ENCODE results near the gene TSN. TPM values are rescaled to one million over a fixed set of nuclear protein-coding genes. Genes with fewer than 3 reads are reported as not detected.
"Not testable (repeated sequence)": the region's sequence is repeated elsewhere in the genome, so short reads cannot be mapped to it uniquely, and the experiment has no call there.

Gene TSN
- polyA plus RNA-seq, 1 of the 3 experiments (the other 2 are of a cell fraction), result 26.1 TPM

DNA sequence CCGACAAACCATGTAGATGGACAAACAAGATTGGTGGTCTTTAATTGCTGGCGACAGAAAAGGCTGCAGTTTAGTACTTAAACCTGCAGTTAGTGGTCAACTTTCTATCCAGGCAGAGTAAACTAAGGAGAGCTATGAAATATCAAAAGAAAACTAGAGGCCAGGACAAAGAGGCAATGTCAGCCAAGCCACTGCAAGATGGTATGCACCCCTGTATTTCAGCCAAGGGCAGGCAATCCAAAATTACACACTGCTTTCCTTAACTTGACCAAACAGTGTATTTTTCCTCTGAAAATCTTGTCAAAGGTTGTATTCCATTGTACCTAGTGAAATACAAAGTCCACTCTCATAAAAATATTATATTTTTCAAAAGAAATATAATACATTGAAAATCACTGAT, 28.1 kb upstream of the TSN start:
- Histone ChIP-seq H3K4me1 (ENCODE audit: control insufficient read depth in 1 of 2, insufficient read depth in 2 of 2, low read depth in 1 of 2, low read length in 1 of 2) (no peaks in the 10 kb centered on the region), H3K9ac (no peak overlapping the region), H3K79me2 (ENCODE audit: insufficient read depth) (peaks cover 6% of the 10 kb centered on the region), H3K9me2 (no peaks in the 10 kb centered on the region), H3K27ac (ENCODE audit: low read depth in 2 of 2, low read length in 1 of 2) (no peak overlapping the region), H3K27me3 (ENCODE audit: insufficient read depth) (no peaks in the 10 kb centered on the region), H3K4me2 (no peak overlapping the region), H3K9me3 (no peaks in the 10 kb centered on the region), H4K20me1 (ENCODE audit: insufficient read depth) (no peaks in the 10 kb centered on the region), H3K4me3 (ENCODE audit: low read depth in 2 of 2, low read length in 1 of 2) (no peak overlapping the region), H3F3A (replicated peaks; ENCODE audit: insufficient read depth) (peaks cover 34% of the 10 kb centered on the region), H3K36me3 (replicated peaks in 1 of 2; ENCODE audit: control insufficient read depth in 1 of 2, insufficient read depth in 2 of 2, low read length in 1 of 2) (peaks cover 40 to 60% of the 10 kb centered on the region in 2 experiments), H2AFZ (ENCODE audit: low read depth) (no peak overlapping the region)
- no peak for TF ChIP-seq MXI1 (IDR thresholded peaks at IDR 0.05; ENCODE audit: low read depth, low read length)
- no peak for TF ChIP-seq TCF12 (IDR thresholded peaks at IDR 0.05)
- no peak for TF ChIP-seq RCOR1 (IDR thresholded peaks at IDR 0.05; ENCODE audit: low read length)
- WGBS (ENCODE audit: low lambda C conversion rate), result 96% methylated on average over 2 of the region's 2 CpGs
- DNase-seq, result no peak
- ChIA-PET CTCF (interaction anchor here (1.7 kb wide), 1 partner anchor 197 kb away, joined by 5 read pairs; the partner anchor contains the start of gene RNU4ATAC), POLR2A (no interaction called here)

DNA sequence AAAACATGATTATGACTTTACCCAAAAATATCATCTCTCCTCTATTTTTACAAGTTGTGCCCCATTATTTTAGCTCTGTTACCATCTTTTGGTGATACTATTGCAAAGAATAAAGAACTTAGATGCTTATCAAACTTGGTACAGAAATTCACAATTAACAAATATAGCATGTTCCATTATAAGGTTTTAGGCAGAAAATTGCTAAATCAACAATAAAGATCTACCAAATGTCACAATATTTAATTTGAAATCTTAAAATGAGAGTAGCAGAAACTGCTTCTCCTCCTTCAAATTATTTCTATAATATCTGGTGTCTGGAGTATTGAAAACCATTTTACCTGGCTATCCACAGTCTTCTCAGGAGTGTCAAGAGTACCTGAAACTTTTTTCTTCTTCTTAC, 27.5 kb upstream of the TSN start:
- Histone ChIP-seq H3K4me1 (ENCODE audit: control insufficient read depth in 1 of 2, insufficient read depth in 2 of 2, low read depth in 1 of 2, low read length in 1 of 2) (no peaks in the 10 kb centered on the region), H3K36me3 (replicated peaks in 1 of 2; ENCODE audit: control insufficient read depth in 1 of 2, insufficient read depth in 2 of 2, low read length in 1 of 2) (peaks cover 41 to 66% of the 10 kb centered on the region in 2 experiments), H2AFZ (ENCODE audit: low read depth) (no peak overlapping the region), H3K27ac (ENCODE audit: low read depth in 2 of 2, low read length in 1 of 2) (no peak overlapping the region), H3K9me2 (no peaks in the 10 kb centered on the region), H3K79me2 (ENCODE audit: insufficient read depth) (peaks cover 12% of the 10 kb centered on the region), H3K4me3 (ENCODE audit: low read depth in 2 of 2, low read length in 1 of 2) (no peak overlapping the region), H3F3A (replicated peaks; ENCODE audit: insufficient read depth) (peaks cover 28% of the 10 kb centered on the region), H3K9me3 (no peaks in the 10 kb centered on the region), H4K20me1 (ENCODE audit: insufficient read depth) (no peaks in the 10 kb centered on the region), H3K9ac (no peak overlapping the region), H3K4me2 (no peak overlapping the region), H3K27me3 (ENCODE audit: insufficient read depth) (no peaks in the 10 kb centered on the region)
- DNase-seq, result no peak
- no peak for TF ChIP-seq ELF1 (IDR thresholded peaks at IDR 0.05)
- ChIA-PET POLR2A (no interaction called here), CTCF (interaction anchor here (1.7 kb wide), 1 partner anchor 197 kb away, joined by 5 read pairs; the partner anchor contains the start of gene RNU4ATAC)

DNA sequence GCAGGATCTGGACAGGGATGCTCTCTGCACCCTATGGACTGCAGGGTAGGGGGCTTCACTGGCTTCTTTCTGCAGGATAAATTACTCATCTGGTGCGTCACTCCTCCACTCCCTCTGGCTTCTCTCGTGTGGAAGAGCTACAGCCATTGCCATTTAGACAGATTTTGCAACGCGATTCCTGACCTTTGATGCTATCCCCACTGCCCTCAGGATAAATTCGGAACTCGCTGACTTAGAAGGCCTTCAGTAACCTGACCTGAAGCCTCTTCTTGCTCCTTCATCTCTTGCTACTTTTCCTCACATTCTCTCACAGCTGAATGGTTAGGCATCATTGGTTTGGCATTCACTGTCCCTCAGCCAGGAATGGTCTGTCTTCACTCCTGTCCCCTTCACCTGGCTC, 24.1 kb upstream of the TSN start:
- ChIA-PET POLR2A (no interaction called here), CTCF (interaction anchor here (0.8 to 1.9 kb wide), 3 partner anchors 13 to 329 kb away, joined by 3 to 5 read pairs (median 3); no protein-coding TSS in a partner anchor)
- H3K9ac ChIP-seq, result no peak overlapping the region
- no peak overlapping the region for H3K27ac ChIP-seq (ENCODE audit: low read depth in 2 of 2, low read length in 1 of 2)
- no peak overlapping the region for H3K4me3 ChIP-seq (ENCODE audit: low read depth in 2 of 2, low read length in 1 of 2)
- no peak for DNase-seq
- peaks cover 5 to 6% of the 10 kb centered on the region in 2 experiments; a peak in 1 of 4 replicates for H3K4me1 ChIP-seq (ENCODE audit: control insufficient read depth in 1 of 2, insufficient read depth in 2 of 2, low read depth in 1 of 2, low read length in 1 of 2)
- peaks cover 46% of the 10 kb centered on the region for H3K79me2 ChIP-seq (ENCODE audit: insufficient read depth)
- no peak overlapping the region for H3K4me2 ChIP-seq
- H2AFZ ChIP-seq (ENCODE audit: low read depth), result no peak overlapping the region
- no peaks in the 10 kb centered on the region; the same call in 1 of the 2 replicates for H4K20me1 ChIP-seq (ENCODE audit: insufficient read depth)
- peaks cover 58 to 86% of the 10 kb centered on the region in 2 experiments for H3K36me3 ChIP-seq (replicated peaks in 1 of 2; ENCODE audit: control insufficient read depth in 1 of 2, insufficient read depth in 2 of 2, low read length in 1 of 2)
- WGBS (ENCODE audit: low lambda C conversion rate), result 85% methylated on average over 6 of the region's 6 CpGs
- H3K27me3 ChIP-seq (ENCODE audit: insufficient read depth), result no peaks in the 10 kb centered on the region
- H3F3A ChIP-seq (replicated peaks; ENCODE audit: insufficient read depth), result peaks cover 11% of the 10 kb centered on the region
- no peaks in the 10 kb centered on the region for H3K9me2 ChIP-seq
- no peaks in the 10 kb centered on the region for H3K9me3 ChIP-seq
- TF ChIP-seq NFIC (IDR thresholded peaks at IDR 0.05; ENCODE audit: borderline replicate concordance) (no peak), EZH2phosphoT487 (IDR thresholded peaks at IDR 0.05; ENCODE audit: borderline replicate concordance, low read depth) (no peak), POLR2AphosphoS5 (IDR thresholded peaks at IDR 0.05; ENCODE audit: low read depth, low read length) (no peak), MXI1 (IDR thresholded peaks at IDR 0.05; ENCODE audit: low read depth, low read length) (no peak), GABPA (IDR thresholded peaks at IDR 0.05; ENCODE audit: low read depth) (no peak), TAF1 (IDR thresholded peaks at IDR 0.05; ENCODE audit: borderline replicate concordance, low read depth, low read length) (no peak)
- TF ChIP-seq, protein P1, sequence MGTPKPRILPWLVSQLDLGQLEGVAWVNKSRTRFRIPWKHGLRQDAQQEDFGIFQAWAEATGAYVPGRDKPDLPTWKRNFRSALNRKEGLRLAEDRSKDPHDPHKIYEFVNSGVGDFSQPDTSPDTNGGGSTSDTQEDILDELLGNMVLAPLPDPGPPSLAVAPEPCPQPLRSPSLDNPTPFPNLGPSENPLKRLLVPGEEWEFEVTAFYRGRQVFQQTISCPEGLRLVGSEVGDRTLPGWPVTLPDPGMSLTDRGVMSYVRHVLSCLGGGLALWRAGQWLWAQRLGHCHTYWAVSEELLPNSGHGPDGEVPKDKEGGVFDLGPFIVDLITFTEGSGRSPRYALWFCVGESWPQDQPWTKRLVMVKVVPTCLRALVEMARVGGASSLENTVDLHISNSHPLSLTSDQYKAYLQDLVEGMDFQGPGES (IDR thresholded peaks at IDR 0.05; ENCODE audit: low read depth, low read length), result no peak

DNA sequence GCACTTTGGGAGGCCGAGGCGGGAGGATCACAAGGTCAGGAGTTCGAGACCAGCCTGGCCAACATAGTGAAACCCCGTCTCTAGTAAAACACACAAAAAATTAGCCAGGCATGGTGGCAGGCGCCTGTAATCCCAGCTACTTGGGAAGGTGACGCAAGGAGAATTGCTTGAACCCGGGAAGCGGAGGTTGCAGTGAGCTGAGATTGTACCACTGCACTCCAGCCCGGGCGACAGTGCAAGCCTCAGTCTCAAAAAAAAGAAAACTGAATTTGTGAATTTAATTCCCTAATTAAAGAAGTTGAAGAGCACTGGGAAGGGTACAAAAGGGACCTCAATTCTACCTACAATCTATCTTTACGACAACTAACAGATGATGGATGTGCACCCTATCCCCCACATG, 20.9 kb upstream of the TSN start:
- H3F3A ChIP-seq (replicated peaks; ENCODE audit: insufficient read depth); H3K27me3 ChIP-seq (ENCODE audit: insufficient read depth); H4K20me1 ChIP-seq (ENCODE audit: insufficient read depth); H3K9me2 ChIP-seq; H3K4me1 ChIP-seq (ENCODE audit: control insufficient read depth in 1 of 2, insufficient read depth in 2 of 2, low read depth in 1 of 2, low read length in 1 of 2); POLR2A ChIA-PET; H2AFZ ChIP-seq (ENCODE audit: low read depth); DNase-seq; H3K4me3 ChIP-seq (ENCODE audit: low read depth in 2 of 2, low read length in 1 of 2); H3K9me3 ChIP-seq; H3K27ac ChIP-seq (ENCODE audit: low read depth in 2 of 2, low read length in 1 of 2): not testable (repeated sequence)
- Histone ChIP-seq H3K79me2 (ENCODE audit: insufficient read depth) (peaks cover 49% of the 10 kb centered on the region), H3K36me3 (replicated peaks in 1 of 2; ENCODE audit: control insufficient read depth in 1 of 2, insufficient read depth in 2 of 2, low read length in 1 of 2) (peaks cover 35 to 56% of the 10 kb centered on the region in 2 experiments), H3K9ac (peak overlapping the region; percentile 94; the same call in 1 of the 2 replicates), H3K4me2 (peak overlapping the region; percentile 92)
- CTCF ChIA-PET, result interaction anchor here (1.2 to 2.2 kb wide), 3 partner anchors 9 to 77 kb away, joined by 3 to 6 read pairs (median 3); no protein-coding TSS in a partner anchor
- WGBS (ENCODE audit: low lambda C conversion rate), result 93% methylated on average over 11 of the region's 11 CpGs

Data from SK-N-SH (cell line).